ENCODE measurements around the gene RETREG3.

Gene RETREG3

GRCh38 chr17:42573095-42573494 is 36.1 kb downstream of the RETREG3 start:
- Histone ChIP-seq H3K27ac (ENCODE audit: low read depth, low read length, poor library complexity, severe bottlenecking) (no peak overlapping the region), H3K4me2 (ENCODE audit: low read length) (no peak overlapping the region), H3F3A (ENCODE audit: insufficient read depth, low read length) (no peaks in the 10 kb centered on the region; the same call in 1 of the 2 replicates), H3K4me1 (ENCODE audit: insufficient read depth, low read length, severe bottlenecking) (peaks cover 23% of the 10 kb centered on the region), H2AFZ (ENCODE audit: low read length) (no peak overlapping the region), H3K9me3 (ENCODE audit: low read length) (no peaks in the 10 kb centered on the region), H3K9me2 (ENCODE audit: low read depth, low read length) (no peaks in the 10 kb centered on the region), H3K27me3 (ENCODE audit: insufficient read depth, low read length) (no peaks in the 10 kb centered on the region), H4K20me1 (ENCODE audit: insufficient read depth, low read length) (no peaks in the 10 kb centered on the region), H3K79me2 (ENCODE audit: insufficient read depth, low read length) (no peaks in the 10 kb centered on the region), H3K36me3 (ENCODE audit: insufficient read depth, low read length) (peaks cover 70% of the 10 kb centered on the region), H3K9ac (ENCODE audit: low read length) (no peak overlapping the region), H3K4me3 (ENCODE audit: low read depth, low read length, poor library complexity, severe bottlenecking) (no peak overlapping the region)
- TF ChIP-seq EZH2 (IDR thresholded peaks at IDR 0.05; ENCODE audit: borderline replicate concordance, low read length): no peak
- no peak for TF ChIP-seq CTCF (IDR thresholded peaks at IDR 0.05; ENCODE audit: low read length)

GRCh38 chr17:42571435-42572225 is 37.5 kb downstream of the RETREG3 start:
- Histone ChIP-seq H3K9me2 (ENCODE audit: low read depth, low read length) (no peaks in the 10 kb centered on the region), H3K4me1 (ENCODE audit: insufficient read depth, low read length, severe bottlenecking) (peaks cover 22% of the 10 kb centered on the region), H3K36me3 (ENCODE audit: insufficient read depth, low read length) (peaks cover 74% of the 10 kb centered on the region), H3K27me3 (ENCODE audit: insufficient read depth, low read length) (no peaks in the 10 kb centered on the region), H3K4me2 (ENCODE audit: low read length) (no peak overlapping the region), H3K27ac (ENCODE audit: low read depth, low read length, poor library complexity, severe bottlenecking) (no peak overlapping the region), H3K79me2 (ENCODE audit: insufficient read depth, low read length) (no peaks in the 10 kb centered on the region), H3K9me3 (ENCODE audit: low read length) (no peaks in the 10 kb centered on the region), H3K9ac (ENCODE audit: low read length) (no peak overlapping the region), H4K20me1 (ENCODE audit: insufficient read depth, low read length) (no peaks in the 10 kb centered on the region), H2AFZ (ENCODE audit: low read length) (no peak overlapping the region), H3F3A (ENCODE audit: insufficient read depth, low read length) (no peaks in the 10 kb centered on the region; the same call in 1 of the 2 replicates), H3K4me3 (ENCODE audit: low read depth, low read length, poor library complexity, severe bottlenecking) (no peak overlapping the region)
- TF ChIP-seq CTCF (IDR thresholded peaks at IDR 0.05; ENCODE audit: low read length) (no peak), EZH2 (IDR thresholded peaks at IDR 0.05; ENCODE audit: borderline replicate concordance, low read length) (no peak)

- H3K79me2 ChIP-seq (ENCODE audit: insufficient read depth, low read length): no peaks in the 10 kb centered on the region
- H3K27me3 ChIP-seq (ENCODE audit: insufficient read depth, low read length): no peaks in the 10 kb centered on the region
- H2AFZ ChIP-seq (ENCODE audit: low read length): no peak overlapping the region
- peaks cover 81% of the 10 kb centered on the region for H3K36me3 ChIP-seq (ENCODE audit: insufficient read depth, low read length)
- H3K9me3 ChIP-seq (ENCODE audit: low read length): no peaks in the 10 kb centered on the region
- H3K27ac ChIP-seq (ENCODE audit: low read depth, low read length, poor library complexity, severe bottlenecking): no peak overlapping the region
- TF ChIP-seq EZH2 (IDR thresholded peaks at IDR 0.05; ENCODE audit: borderline replicate concordance, low read length) (no peak), CTCF (IDR thresholded peaks at IDR 0.05; ENCODE audit: low read length) (no peak)
- no peaks in the 10 kb centered on the region for H4K20me1 ChIP-seq (ENCODE audit: insufficient read depth, low read length)
- H3K4me3 ChIP-seq (ENCODE audit: low read depth, low read length, poor library complexity, severe bottlenecking): peak overlapping the region; percentile 76
- no peaks in the 10 kb centered on the region for H3K9me2 ChIP-seq (ENCODE audit: low read depth, low read length)
- H3K9ac ChIP-seq (ENCODE audit: low read length): no peak overlapping the region
- peak overlapping the region; percentile 26 for H3K4me2 ChIP-seq (ENCODE audit: low read length)
- H3F3A ChIP-seq (ENCODE audit: insufficient read depth, low read length): no peaks in the 10 kb centered on the region; the same call in 1 of the 2 replicates
- peaks cover 25% of the 10 kb centered on the region for H3K4me1 ChIP-seq (ENCODE audit: insufficient read depth, low read length, severe bottlenecking)
Measured at GRCh38 chr17:42568341-42569111, 40.6 kb downstream of the RETREG3 start.
